Measurements from ENCODE around the gene LGALSL. TPM values are rescaled to one million over a fixed set of nuclear protein-coding genes. Genes with fewer than 3 reads are reported as not detected.

Gene LGALSL
- total and polyA plus RNA-seq, 2 donors (not counting 1 experiment from before 2014, with no cell fraction given) = 0.40 to 1.8 TPM

DNA sequence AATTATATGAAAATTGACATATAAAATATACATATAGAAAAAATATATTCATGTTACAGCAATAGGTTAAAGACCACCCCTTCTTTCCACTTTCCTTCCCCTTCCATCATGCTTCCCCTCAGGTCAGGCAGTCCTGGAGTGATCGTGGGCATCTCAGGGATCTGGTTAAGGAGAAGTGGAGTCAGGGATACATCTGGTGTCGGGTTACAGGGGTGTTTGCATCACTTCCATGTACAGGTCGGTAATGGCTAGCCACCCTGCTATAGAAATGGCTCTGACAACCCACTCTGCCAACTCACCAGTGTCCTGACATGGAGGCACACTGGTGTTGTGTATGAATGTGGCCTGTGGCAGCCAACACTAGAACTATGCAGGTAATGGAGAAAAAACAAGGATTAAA, 36.3 kb upstream of the LGALSL start:
- ChIA-PET CTCF (no interaction called here), POLR2A (no interaction called here)
- H3K27me3 ChIP-seq (replicated peaks in 1 of 4; ENCODE audit: control extremely low read depth in 1 of 4, control insufficient read depth in 3 of 4, insufficient read depth in 4 of 4, low read length in 3 of 4) = no peaks in the 10 kb centered on the region
- DNase-seq (no peak), ATAC-seq (ENCODE audit: low read depth) (no peak)
- no peaks in the 10 kb centered on the region for H4K20me1 ChIP-seq (ENCODE audit: control insufficient read depth, insufficient read depth, low read length, poor library complexity, severe bottlenecking)
- no peaks in the 10 kb centered on the region for H3K9me3 ChIP-seq (ENCODE audit: control extremely low read depth in 1 of 3, control insufficient read depth in 2 of 3, insufficient read depth in 1 of 3, low read length in 2 of 3)
- Mint-ChIP-seq H3K9me3 (ENCODE audit: insufficient read depth) (no peaks in the 10 kb centered on the region), H3K27me3 (no peaks in the 10 kb centered on the region), H3K27ac (no peak overlapping the region), H3K4me3 (no peak overlapping the region), H3K4me1 (no peaks in the 10 kb centered on the region)
- H3K4me1 ChIP-seq (ENCODE audit: control insufficient read depth in 2 of 2, insufficient read depth in 2 of 2, low read length in 2 of 2) = no peaks in the 10 kb centered on the region
- no peak overlapping the region for H3K4me3 ChIP-seq (ENCODE audit: control extremely low read depth in 1 of 5, extremely low read depth in 1 of 5, insufficient read depth in 1 of 5, low read depth in 2 of 5, low read length in 4 of 5)
- no CpG with 5 or more reads among the region's 3 CpGs for WGBS (ENCODE audit: insufficient coverage)
- H3K9ac ChIP-seq (ENCODE audit: low read length) = no peak overlapping the region
- no peak overlapping the region for H3K27ac ChIP-seq (ENCODE audit: low read length in 2 of 2)
- H3K36me3 ChIP-seq (replicated peaks in 1 of 2; ENCODE audit: control extremely low read depth in 1 of 2, control insufficient read depth in 1 of 2, extremely low read depth in 1 of 2, insufficient read depth in 2 of 2, low read length in 1 of 2) = no peaks in the 10 kb centered on the region
- H3K79me2 ChIP-seq (ENCODE audit: control insufficient read depth, insufficient read depth, low read length) = no peaks in the 10 kb centered on the region
- H2AFZ ChIP-seq (ENCODE audit: insufficient read depth, low read depth, low read length, poor library complexity, severe bottlenecking) = no peak overlapping the region
- TF ChIP-seq, protein P1, sequence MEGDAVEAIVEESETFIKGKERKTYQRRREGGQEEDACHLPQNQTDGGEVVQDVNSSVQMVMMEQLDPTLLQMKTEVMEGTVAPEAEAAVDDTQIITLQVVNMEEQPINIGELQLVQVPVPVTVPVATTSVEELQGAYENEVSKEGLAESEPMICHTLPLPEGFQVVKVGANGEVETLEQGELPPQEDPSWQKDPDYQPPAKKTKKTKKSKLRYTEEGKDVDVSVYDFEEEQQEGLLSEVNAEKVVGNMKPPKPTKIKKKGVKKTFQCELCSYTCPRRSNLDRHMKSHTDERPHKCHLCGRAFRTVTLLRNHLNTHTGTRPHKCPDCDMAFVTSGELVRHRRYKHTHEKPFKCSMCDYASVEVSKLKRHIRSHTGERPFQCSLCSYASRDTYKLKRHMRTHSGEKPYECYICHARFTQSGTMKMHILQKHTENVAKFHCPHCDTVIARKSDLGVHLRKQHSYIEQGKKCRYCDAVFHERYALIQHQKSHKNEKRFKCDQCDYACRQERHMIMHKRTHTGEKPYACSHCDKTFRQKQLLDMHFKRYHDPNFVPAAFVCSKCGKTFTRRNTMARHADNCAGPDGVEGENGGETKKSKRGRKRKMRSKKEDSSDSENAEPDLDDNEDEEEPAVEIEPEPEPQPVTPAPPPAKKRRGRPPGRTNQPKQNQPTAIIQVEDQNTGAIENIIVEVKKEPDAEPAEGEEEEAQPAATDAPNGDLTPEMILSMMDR (IDR thresholded peaks at IDR 0.05) = no peak
- intact Hi-C loops (cut with micrococcal nuclease) = no loop called here
- H3K4me2 ChIP-seq (replicated peaks; ENCODE audit: low read depth, low read length, poor library complexity, severe bottlenecking) = no peak overlapping the region

- no peak overlapping the region for H3K9ac ChIP-seq (ENCODE audit: low read length)
- no peak overlapping the region for H3K4me3 Mint-ChIP-seq
- no peak overlapping the region for H2AFZ ChIP-seq (ENCODE audit: insufficient read depth, low read depth, low read length, poor library complexity, severe bottlenecking)
- no peaks in the 10 kb centered on the region for H3K79me2 ChIP-seq (ENCODE audit: control insufficient read depth, insufficient read depth, low read length)
- no peaks in the 10 kb centered on the region for H4K20me1 ChIP-seq (ENCODE audit: control insufficient read depth, insufficient read depth, low read length, poor library complexity, severe bottlenecking)
- H3K4me1 ChIP-seq (ENCODE audit: control insufficient read depth in 2 of 2, insufficient read depth in 2 of 2, low read length in 2 of 2) = no peaks in the 10 kb centered on the region
- no CpG with 5 or more reads among the region's 2 CpGs for WGBS (ENCODE audit: insufficient coverage)
- H3K9me3 ChIP-seq (ENCODE audit: control extremely low read depth in 1 of 3, control insufficient read depth in 2 of 3, insufficient read depth in 1 of 3, low read length in 2 of 3) = no peaks in the 10 kb centered on the region
- no peak overlapping the region for H3K27ac ChIP-seq (ENCODE audit: low read length in 2 of 2)
- H3K4me1 Mint-ChIP-seq = no peaks in the 10 kb centered on the region
- no peak overlapping the region for H3K4me2 ChIP-seq (replicated peaks; ENCODE audit: low read depth, low read length, poor library complexity, severe bottlenecking)
- no peak for DNase-seq
- no peak for TF ChIP-seq EZH2 (IDR thresholded peaks at IDR 0.05; ENCODE audit: borderline replicate concordance, insufficient read depth, low read depth, low read length, poor library complexity, severe bottlenecking)
- TF ChIP-seq, protein P1 (IDR thresholded peaks at IDR 0.05) = no peak
- H3K9me3 Mint-ChIP-seq (ENCODE audit: insufficient read depth) = no peaks in the 10 kb centered on the region
- intact Hi-C loops (cut with micrococcal nuclease) = loop anchor here (10.0 kb wide), 1 partner anchor 55 kb away; no protein-coding TSS in a partner anchor
- H3K27me3 Mint-ChIP-seq = no peaks in the 10 kb centered on the region
- no peaks in the 10 kb centered on the region for H3K36me3 ChIP-seq (replicated peaks in 1 of 2; ENCODE audit: control extremely low read depth in 1 of 2, control insufficient read depth in 1 of 2, extremely low read depth in 1 of 2, insufficient read depth in 2 of 2, low read length in 1 of 2)
- ChIA-PET CTCF (no interaction called here), POLR2A (no interaction called here)
- no peak for ATAC-seq (ENCODE audit: low read depth)
- H3K27me3 ChIP-seq (replicated peaks in 1 of 4; ENCODE audit: control extremely low read depth in 1 of 4, control insufficient read depth in 3 of 4, insufficient read depth in 4 of 4, low read length in 3 of 4) = no peaks in the 10 kb centered on the region
- H3K27ac Mint-ChIP-seq = no peak overlapping the region
- H3K4me3 ChIP-seq (ENCODE audit: control extremely low read depth in 1 of 5, extremely low read depth in 1 of 5, insufficient read depth in 1 of 5, low read depth in 2 of 5, low read length in 4 of 5) = no peak overlapping the region
Measured at GRCh38 chr2:64419596-64420165, 34.3 kb upstream of the LGALSL start.
